Mononuclear cell (primary cell): ENCODE data around the gene AK4. TPM values are rescaled to one million over a fixed set of nuclear protein-coding genes. Genes with fewer than 3 reads are reported as not detected.

Source experiments
- H3K27me3 ChIP-seq: 2 replicates; pipeline ENCODE4 v1.6.0; 2011; ENCODE audit warnings: low read length, control low read depth; ENCODE audit not compliant: insufficient read depth
- H3K4me1 ChIP-seq: 2 replicates; pipeline ENCODE4 v1.5.1; 2011; ENCODE audit warnings: mild to moderate bottlenecking, low read length, control low read depth; ENCODE audit not compliant: insufficient read depth
- H3K4me3 ChIP-seq: 2 replicates; pipeline ENCODE4 v1.5.1; 2011; ENCODE audit warnings: mild to moderate bottlenecking, low read length, moderate library complexity
- H3K9me3 ChIP-seq: 2 replicates; pipeline ENCODE4 v1.5.1; 2011; ENCODE audit warnings: low read depth, mild to moderate bottlenecking, control low read depth, low read length
- total RNA-seq: library from RNA; depleted of rRNA; stranded (reverse); fragments of >200 nt; gene quantifications from one replicate; pipeline ENCODE4 v1.2.3, GENCODE V29; 2012

Gene AK4
- total RNA-seq, 1 donor = 2.9 TPM

DNA sequence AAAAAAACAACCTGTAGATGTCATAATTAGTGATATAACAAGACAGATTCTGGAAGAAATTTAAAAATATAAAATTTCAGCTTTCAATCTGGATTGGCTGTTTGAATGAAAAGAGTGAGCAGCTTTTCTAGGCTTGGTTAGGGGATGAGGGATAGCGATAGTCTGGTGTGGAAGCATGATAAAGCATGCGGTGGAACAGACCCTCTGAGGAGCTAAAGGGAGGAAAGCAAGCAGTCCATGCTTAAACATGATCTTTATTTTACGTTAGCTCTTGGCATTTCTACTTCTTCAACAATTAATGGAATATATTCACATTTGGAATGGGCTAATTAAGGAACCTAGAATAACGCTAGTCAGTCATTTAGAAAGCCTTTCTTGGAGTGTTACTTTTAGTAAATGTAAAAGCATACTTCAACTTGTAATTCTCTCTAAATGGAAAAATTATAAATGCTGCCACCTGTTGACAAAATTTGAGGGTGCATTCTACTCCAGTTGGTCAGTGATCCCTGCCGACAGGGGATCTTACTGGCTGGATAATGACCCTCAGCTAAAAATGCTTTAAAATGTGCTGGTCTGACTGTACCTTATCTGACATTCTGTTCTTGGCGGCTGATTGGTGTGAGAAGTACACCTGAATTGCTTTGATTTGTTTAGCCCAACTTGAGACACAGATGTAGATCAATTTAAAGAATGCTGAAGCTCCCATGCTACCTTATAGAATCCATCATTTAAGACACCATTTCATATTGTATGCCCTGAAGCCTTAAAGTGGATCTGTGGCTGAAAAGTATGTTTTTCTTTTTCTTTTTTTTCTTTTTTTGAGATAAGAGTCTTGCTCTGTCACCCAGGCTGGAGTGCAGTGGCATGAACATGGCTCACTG, 61.2 kb downstream of the AK4 start:
- H3K4me1 ChIP-seq = peaks cover 16% of the 10 kb centered on the region

DNA sequence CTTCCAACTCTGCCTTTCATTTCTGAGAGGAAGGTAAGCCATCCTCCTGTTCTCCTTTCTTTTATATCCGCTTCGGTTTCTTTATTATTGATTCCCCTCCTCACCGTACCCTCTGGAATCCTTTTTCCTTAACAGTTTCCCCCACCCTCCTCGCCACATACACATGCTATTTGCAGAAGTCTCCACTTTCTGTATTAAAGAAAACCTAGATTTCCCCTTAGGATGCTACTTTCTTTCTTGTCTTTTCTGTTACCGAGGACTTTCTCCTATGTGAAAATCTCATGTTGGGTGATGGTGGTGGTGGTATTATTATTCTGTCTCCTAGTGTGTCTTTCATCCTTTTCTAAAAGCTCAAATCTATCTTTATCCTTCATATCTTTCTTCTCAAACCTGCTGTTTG, 62.3 kb downstream of the AK4 start:
- no peak overlapping the region for H3K4me3 ChIP-seq
- H3K9me3 ChIP-seq = no peaks in the 10 kb centered on the region
- no peaks in the 10 kb centered on the region for H3K27me3 ChIP-seq

More for the DNA sequence above, 61.2 kb downstream of the AK4 start:
- H3K9me3 ChIP-seq = no peaks in the 10 kb centered on the region
- no peaks in the 10 kb centered on the region for H3K27me3 ChIP-seq
- no peak overlapping the region for H3K4me3 ChIP-seq

DNA sequence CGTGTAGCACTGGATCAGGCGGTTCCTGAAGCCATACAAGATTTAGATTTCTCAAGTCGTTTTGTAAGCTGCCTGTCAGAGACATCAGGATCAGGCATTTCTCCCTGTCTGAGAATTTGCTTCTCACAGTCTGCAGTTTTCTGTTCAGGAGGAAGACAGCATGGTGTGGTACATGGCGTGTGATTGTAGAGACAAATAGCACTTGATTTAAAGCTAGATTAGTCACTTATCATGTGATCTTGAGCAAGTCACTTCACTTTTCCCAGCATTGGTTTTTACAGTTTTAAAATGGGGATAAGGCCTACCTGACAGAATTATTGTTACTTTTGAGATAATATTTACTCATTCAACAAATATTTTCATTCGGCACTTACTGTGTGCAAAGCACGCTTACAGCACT, 63.3 kb downstream of the AK4 start:
- no peaks in the 10 kb centered on the region for H3K9me3 ChIP-seq
- H3K4me1 ChIP-seq = peaks cover 22% of the 10 kb centered on the region
- H3K4me3 ChIP-seq = no peak overlapping the region
- H3K27me3 ChIP-seq = no peaks in the 10 kb centered on the region

More for the DNA sequence above, 62.3 kb downstream of the AK4 start:
- H3K4me1 ChIP-seq = peaks cover 17% of the 10 kb centered on the region

DNA sequence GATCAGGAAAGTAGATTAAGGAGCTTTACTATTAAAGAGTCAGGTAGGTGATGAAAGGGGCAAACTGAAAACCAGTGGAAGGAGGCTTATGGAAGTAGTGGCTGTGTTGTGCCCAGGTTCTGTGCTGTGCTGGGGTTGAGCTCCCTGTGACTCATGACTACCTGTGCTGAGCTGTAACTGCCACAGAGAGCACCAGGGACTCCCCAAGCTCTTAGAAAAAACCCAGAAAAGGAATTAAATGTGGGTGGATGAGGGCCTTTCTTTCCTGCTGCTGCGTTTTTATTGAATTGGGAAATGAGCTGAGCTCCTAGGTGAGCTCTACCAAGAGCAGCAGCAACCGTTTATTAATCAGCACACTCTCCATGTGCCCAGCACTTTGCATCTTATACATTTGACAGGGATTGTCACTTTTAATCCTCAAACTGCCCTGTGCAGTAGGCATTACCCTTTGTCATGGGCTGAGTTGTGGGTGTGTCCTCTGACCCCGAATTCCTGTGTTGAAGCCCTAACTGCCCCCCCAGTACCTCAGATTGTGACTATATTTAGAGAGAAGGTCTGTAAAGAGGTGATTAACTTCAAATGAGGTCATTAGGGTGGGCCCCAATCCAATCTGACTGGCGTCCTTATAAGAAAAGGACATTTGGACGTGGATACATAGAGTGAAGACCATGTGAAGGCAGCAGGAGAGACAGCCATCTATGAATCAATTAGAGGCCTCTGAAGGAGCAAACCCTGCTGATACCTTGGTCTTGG, 65.4 kb downstream of the AK4 start:
- Histone ChIP-seq H3K4me1 (peaks cover 13% of the 10 kb centered on the region), H3K4me3 (no peak overlapping the region), H3K9me3 (no peaks in the 10 kb centered on the region), H3K27me3 (no peaks in the 10 kb centered on the region)

DNA sequence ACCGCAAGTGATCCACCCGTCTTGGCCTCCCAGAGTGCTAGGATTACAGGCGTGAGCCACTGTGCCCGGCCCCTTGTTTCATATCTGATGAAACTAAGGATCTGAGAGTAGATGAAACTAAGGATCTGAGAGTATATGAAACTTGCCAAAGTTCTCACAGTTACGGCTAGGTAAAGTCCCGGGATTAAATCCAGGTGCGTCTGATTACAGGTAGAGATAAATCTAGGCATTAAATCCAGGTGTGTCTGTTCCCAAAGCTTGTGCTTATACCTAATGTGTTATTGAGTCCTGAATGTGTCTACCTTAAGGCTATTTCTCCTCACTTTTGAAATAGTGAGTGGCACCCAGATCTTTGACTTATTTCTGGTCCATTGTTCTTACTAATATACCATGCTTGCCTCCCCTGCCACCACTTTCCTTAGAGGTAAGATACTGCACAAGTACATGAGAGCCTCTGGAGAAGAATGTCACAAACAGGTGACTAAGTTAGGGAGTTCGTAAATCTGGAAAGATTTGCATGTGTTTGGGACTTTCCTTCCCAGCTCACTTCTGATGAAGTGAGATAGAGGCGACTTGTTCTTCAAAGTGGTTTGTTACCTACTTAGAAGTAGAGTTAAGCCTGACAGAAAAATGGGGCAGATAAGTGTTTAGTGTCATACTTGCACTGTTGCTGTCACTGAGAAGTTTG, 66.5 kb downstream of the AK4 start:
- H3K9me3 ChIP-seq = no peaks in the 10 kb centered on the region
- peaks cover 6% of the 10 kb centered on the region for H3K4me1 ChIP-seq
- no peaks in the 10 kb centered on the region for H3K27me3 ChIP-seq
- H3K4me3 ChIP-seq = no peak overlapping the region

DNA sequence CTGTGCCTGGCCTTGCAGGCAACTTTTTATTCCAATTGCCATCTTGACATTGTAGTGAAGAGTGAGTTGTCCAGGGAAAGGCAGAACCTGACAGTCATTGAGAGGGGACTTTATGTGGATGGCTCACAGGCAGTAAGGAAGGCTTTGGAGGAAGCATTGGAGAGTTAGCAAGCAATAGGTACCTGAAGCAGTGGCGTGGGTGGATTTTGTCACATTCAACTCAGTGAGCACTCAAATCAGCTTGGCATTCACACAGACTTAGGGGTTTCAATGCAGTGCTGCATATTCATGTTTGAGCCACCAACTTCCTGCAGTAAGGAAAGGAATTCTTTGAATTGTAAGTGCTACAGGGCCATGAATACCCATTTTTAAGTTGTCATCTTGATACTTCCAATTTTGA, 69.0 kb downstream of the AK4 start:
- no peaks in the 10 kb centered on the region for H3K27me3 ChIP-seq

DNA sequence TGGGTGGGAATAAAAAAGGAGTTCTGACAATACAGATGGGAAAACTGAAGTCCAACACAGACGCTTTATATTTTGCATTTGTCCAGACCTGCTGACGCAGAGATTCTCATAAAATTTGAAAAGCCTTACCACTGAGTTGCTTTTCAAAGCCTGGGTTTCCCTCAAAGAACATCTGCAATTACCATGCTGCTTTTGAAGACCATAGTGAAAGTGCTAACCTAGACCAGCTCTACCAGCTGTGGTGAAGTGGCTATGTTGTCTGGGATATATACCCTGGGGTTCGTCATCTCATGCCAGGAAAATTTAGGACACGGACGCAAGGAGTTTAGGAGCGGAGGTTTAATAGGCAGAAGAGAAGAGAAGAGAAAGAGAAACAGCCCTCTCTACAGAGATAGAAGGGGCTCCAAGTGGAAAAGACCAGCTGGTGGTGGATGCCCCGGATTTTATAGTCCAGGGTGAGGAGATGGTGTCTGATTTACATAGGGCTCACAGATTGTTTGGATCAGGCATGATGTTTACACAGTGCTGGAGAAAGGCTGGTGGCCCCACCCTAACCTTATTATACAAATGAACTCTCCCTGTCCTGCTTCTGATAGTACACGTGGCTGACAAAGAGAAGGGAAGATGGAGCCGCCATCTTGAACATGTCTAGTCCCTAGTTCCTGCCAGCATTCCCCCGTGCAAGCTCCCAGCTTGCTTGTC, 73.8 kb downstream of the AK4 start:
- H3K4me1 ChIP-seq = no peaks in the 10 kb centered on the region
- no peaks in the 10 kb centered on the region for H3K9me3 ChIP-seq
- no peaks in the 10 kb centered on the region for H3K27me3 ChIP-seq
- no peak overlapping the region for H3K4me3 ChIP-seq

More for the DNA sequence above, 69.0 kb downstream of the AK4 start:
- no peaks in the 10 kb centered on the region for H3K9me3 ChIP-seq
- H3K4me1 ChIP-seq = peaks cover 6% of the 10 kb centered on the region
- no peak overlapping the region for H3K4me3 ChIP-seq

DNA sequence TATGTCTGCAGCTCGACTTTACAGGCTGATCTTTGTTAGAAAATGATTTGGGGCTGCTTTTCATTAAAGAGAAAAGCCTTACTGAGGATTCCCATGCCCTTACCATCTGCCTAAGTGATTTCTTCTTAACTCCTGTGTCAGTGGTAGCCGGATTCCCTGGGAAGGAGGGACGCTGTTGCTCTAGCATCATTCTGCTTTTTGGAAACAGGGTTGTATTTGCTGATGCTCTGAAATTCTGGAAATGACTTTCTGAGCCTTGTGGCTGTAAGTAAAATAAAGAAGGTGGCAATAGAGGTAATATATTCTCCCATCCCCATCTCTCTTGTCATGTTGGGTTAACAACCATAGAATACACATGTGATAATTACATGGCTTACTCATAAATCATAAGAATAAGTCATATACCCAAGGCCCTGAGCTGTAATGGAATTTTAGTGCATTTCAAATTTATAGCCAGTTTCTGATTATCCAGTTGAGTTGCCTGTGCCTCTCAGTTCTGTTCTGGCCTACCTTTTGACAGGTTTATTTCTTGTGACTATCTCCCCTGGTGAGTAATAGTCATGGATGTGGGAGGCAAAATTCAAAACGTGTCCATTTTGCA, 74.4 kb downstream of the AK4 start:
- H3K27me3 ChIP-seq = no peaks in the 10 kb centered on the region
- no peak overlapping the region for H3K4me3 ChIP-seq
- no peaks in the 10 kb centered on the region for H3K9me3 ChIP-seq
- H3K4me1 ChIP-seq = no peaks in the 10 kb centered on the region

DNA sequence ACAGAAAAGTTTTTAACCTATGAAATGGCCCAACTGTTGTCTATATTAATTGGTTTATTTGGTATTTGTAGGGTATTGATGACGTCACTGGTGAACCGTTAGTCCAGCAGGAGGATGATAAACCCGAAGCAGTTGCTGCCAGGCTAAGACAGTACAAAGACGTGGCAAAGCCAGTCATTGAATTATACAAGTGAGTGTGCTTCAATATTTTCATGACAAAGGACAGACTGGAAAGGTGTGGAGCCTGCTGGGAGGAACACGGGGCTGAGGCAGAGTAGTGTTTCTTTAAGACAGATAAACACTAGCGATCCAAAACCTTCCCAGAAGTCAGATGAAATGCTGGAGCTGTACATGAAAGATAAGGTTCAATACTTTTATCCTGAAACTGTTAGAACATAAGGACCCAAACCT, 76.7 kb downstream of the AK4 start:
- no peaks in the 10 kb centered on the region for H3K4me1 ChIP-seq

DNA sequence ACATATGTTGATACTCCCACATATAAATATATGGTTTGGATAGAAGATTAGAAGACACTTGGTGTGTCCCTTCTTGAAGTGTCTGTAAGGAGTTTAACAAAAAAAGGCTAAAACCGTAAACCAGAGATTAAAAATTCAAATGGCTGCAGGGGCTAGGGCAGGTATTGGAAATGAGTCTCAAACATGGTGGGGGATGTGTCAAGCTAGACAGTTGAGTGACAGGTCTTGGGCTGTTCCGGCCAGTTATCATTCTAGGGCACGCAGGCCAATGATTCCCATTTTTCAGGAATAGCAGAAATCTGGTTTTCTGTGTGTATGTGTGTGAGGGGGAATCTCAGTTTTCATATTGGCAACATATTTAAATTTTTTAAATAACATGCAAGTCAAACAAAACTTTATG, 77.2 kb downstream of the AK4 start:
- H3K4me3 ChIP-seq = no peak overlapping the region
- no peaks in the 10 kb centered on the region for H3K9me3 ChIP-seq
- no peaks in the 10 kb centered on the region for H3K27me3 ChIP-seq
- no peaks in the 10 kb centered on the region for H3K4me1 ChIP-seq

More for the DNA sequence above, 76.7 kb downstream of the AK4 start:
- Histone ChIP-seq H3K4me3 (no peak overlapping the region), H3K9me3 (no peaks in the 10 kb centered on the region), H3K27me3 (no peaks in the 10 kb centered on the region)

DNA sequence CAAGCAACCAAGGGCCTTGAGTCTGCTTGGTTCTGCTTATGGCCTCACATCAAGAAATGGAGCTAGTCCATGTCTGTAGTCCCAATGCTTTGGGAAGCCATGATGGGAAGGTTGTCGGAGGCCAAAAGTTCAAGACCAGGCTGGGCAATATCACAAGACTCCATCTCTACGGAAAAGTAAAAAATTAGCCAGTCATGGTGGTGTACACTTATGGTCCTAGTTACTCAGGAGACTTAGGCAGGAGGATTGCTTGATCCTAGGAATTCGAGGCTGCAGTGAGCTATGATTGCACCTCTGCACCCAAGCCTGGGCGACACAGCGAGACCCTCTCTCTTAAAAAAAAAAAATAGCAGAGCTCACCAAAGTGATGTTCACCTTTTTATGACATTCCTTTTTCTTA, 81.2 kb downstream of the AK4 start:
- H3K4me3 ChIP-seq = no peak overlapping the region
- no peaks in the 10 kb centered on the region for H3K27me3 ChIP-seq
- no peaks in the 10 kb centered on the region for H3K9me3 ChIP-seq
- H3K4me1 ChIP-seq = no peaks in the 10 kb centered on the region

DNA sequence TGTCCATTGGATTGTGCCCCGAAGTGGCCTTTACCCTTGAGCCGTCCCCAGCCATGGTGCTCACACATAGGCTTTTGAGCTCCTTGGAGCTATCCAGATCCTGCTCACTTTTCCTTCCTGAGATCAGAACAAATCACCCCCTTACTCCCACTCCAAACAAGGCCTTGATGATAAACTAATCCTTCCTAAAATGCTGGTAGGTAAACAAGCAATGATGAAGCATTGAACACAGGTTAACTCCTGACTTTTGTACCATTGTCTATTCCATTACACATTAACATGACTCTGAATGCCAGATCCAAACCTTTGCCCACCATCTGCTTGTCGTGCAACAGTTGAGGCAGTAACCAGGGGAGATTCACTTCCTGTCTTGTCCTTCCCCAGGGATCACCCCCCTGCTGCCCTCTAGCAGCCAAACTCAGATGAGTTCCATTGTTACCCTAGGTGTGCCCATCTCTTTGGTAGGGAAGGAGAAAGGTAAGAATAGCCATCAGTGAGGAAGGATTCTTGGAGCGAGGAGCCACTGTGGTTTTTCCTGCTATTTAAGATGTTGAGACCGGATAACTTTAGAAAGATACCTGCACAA, 81.8 kb downstream of the AK4 start:
- Histone ChIP-seq H3K27me3 (no peaks in the 10 kb centered on the region), H3K4me3 (no peak overlapping the region), H3K4me1 (no peaks in the 10 kb centered on the region), H3K9me3 (no peaks in the 10 kb centered on the region)

DNA sequence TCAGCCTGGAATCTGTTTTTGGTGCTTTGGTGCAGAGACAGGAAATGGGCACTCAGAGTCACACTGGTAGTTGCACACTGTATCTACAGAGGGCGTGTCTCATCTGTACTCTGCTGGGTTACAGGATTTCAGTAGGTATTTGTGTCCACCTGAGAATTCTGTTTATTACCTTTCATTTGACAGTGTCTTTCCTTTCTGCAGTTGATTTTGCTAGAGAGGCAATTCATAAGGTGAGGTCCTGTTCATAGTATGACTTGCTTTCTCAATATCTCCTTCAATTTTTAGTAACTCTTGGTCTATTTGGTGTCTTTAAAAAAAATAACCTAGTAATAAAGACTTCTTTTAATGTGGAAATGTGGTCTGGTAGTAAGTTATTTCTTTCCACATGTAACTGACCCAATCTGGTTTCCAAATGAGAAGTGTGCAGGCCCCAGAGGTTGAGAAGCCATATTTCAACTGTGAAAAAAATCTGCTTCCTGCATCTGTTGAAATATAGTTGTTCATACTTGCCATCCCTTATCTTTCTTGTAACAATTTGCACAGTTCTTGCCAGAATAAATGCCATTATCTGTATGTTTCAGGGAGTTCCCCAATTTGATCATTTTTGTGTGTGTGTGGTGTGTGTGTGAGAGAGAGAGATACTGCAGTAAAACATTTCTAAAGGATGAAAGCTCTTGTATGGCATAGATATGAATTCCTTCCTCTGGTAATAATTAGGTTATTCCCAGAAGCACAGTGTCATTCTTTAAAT, 82.9 kb downstream of the AK4 start:
- no peak overlapping the region for H3K4me3 ChIP-seq
- no peaks in the 10 kb centered on the region for H3K9me3 ChIP-seq
- H3K27me3 ChIP-seq = no peaks in the 10 kb centered on the region

More for the DNA sequence above, 82.9 kb downstream of the AK4 start:
- H3K4me1 ChIP-seq = no peaks in the 10 kb centered on the region
